H1 (cell line): Measurements from ENCODE around the gene MPZL3. TPM values are rescaled to one million over a fixed set of nuclear protein-coding genes. Genes with fewer than 3 reads are reported as not detected.

Experiments
- JUND ChIP-seq: IDR thresholded peaks from 2 replicates; pipeline ENCODE4 v1.6.1; 2011; ENCODE audit warnings: mild to moderate bottlenecking, improper control_type of control experiment, low read length
- POU5F1 ChIP-seq: IDR thresholded peaks from 2 replicates; pipeline ENCODE4 v1.6.1; 2011; ENCODE audit warnings: low read depth, mild to moderate bottlenecking, low read length, moderate library complexity
- polyA plus RNA-seq, 7 experiments: library from polyadenylated mRNA; depleted of rRNA in 3 of 7; stranded (reverse) in 5 of 7; unstranded in 2 of 7; fragments of >200 nt in 5 of 7; fragments of 200-250 nt in 2 of 7; gene quantifications; 1 replicate in 5 of 7; 2 replicates in 1 of 7; 4 replicates in 1 of 7; pipeline versions ENCODE4 v1.2.1 to v1.2.3, GENCODE V29; 2011 to 2013; ENCODE audit warnings: missing spikeins in 2 of 7, mixed read lengths in 2 of 7
- total RNA-seq: library from RNA; stranded (reverse); fragmentation: NEBNext Ultra II Directional; extraction: Animal tissue kit (Norgen Biotek cat#: 25700); gene quantifications from 2 replicates; pipeline ENCODE4 v1.2.1, GENCODE V29; 2021
- TF ChIP-seq, protein P1 (sequence below): IDR thresholded peaks from 2 replicates; pipeline ENCODE4 v1.6.1; 2012; ENCODE audit warnings: inconsistent platforms

MPZL3 gene
- total and polyA plus RNA-seq, 2 of the 8 experiments (the other 6 are each of a cell fraction or from before 2014, with no cell fraction given) = 1.1 to 3.9 TPM

DNA sequence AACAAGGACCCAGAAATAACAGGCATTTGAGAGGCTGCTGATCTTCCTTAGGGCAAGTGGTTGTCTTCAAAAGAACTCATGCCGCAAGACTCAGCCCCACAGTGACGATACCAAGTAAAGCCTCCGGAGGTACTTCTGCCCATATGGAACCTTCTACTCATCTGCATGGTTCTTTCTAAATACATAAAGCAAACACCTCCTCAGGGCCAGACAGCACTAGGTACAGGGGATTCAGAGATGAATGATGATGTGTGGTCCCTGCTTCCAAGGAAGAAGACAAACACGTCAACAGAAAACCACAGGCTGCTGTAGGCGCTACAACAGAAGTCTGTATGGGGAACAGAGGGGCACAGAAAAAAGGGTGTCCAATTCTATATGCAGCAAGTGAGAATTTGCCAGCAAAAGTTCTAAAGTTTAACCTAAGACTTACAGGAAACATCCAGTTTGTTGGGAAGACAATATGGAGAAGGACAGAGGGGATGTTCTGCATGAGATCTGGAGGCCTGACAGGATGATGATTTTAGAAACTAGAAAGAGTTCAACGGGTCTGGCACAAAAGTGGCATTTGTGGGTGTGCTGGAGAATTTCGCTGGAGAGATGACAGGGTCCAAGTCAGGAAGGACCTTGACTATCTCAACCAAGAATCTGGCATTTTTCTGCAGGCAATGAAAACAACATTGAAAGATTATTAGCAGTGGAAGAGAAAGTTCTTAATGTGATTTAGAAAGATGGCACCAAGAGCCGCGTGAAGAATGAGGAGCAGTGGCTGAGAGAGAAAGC, 51.1 kb downstream of the MPZL3 start (continued):
- TF ChIP-seq, protein P1, sequence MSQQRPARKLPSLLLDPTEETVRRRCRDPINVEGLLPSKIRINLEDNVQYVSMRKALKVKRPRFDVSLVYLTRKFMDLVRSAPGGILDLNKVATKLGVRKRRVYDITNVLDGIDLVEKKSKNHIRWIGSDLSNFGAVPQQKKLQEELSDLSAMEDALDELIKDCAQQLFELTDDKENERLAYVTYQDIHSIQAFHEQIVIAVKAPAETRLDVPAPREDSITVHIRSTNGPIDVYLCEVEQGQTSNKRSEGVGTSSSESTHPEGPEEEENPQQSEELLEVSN = no peak
- TF ChIP-seq POU5F1 (no peak), JUND (no peak)
